GM23338 (cell line): Measurements from ENCODE around the gene RAI14.

Experiments used
- CREB1 ChIP-seq: fragments of 250-450 bp; sonication (Bioruptor Pico); IDR thresholded peaks from 2 replicates; pipeline ENCODE4 v1.5.0; 2020; ENCODE audit warnings: low read depth, mild to moderate bottlenecking, moderate library complexity
- EZH2 ChIP-seq: fragments of 200-600 bp; sonication (generic); IDR thresholded peaks from one replicate; pipeline ENCODE4 v1.8.0; 2017; ENCODE audit warnings: antibody characterized with exemption, mild to moderate bottlenecking, low read depth; ENCODE audit not compliant: unreplicated experiment
- EZH2phosphoT487 ChIP-seq: fragments of 200-600 bp; sonication (generic); IDR thresholded peaks from one replicate; pipeline ENCODE4 v1.8.1; 2018; ENCODE audit warnings: antibody characterized with exemption; ENCODE audit not compliant: unreplicated experiment
- POLR2AphosphoS5 ChIP-seq: IDR thresholded peaks from 2 replicates; pipeline ENCODE4 v1.6.1; 2016; ENCODE audit warnings: antibody characterized with exemption, low read depth
- ZNF114 ChIP-seq: fragments of 250-450 bp; sonication (Bioruptor Pico); IDR thresholded peaks from 2 replicates; pipeline ENCODE4 v1.5.0; 2020; ENCODE audit warnings: mild to moderate bottlenecking, moderate library complexity
- TF ChIP-seq, protein P1 (sequence below), 2 experiments: fragments of 200-600 bp in 1 of 2; sonication (generic) in 1 of 2; conservative IDR thresholded peaks; 2 replicates each; pipeline versions ENCODE4 v1.5.1 to v1.6.1; 2016 to 2017; ENCODE audit warnings: antibody characterized with exemption in 2 of 2, low read depth in 2 of 2, mild to moderate bottlenecking in 2 of 2, moderate library complexity in 1 of 2
- TF ChIP-seq, protein P2 (sequence below): IDR thresholded peaks from one replicate; pipeline ENCODE4 v1.6.1; 2018; ENCODE audit warnings: antibody characterized with exemption; ENCODE audit not compliant: unreplicated experiment
- TF ChIP-seq, protein P3 (sequence below): IDR thresholded peaks from 2 replicates; pipeline ENCODE4 v1.6.1; 2016; ENCODE audit warnings: antibody characterized with exemption

DNA sequence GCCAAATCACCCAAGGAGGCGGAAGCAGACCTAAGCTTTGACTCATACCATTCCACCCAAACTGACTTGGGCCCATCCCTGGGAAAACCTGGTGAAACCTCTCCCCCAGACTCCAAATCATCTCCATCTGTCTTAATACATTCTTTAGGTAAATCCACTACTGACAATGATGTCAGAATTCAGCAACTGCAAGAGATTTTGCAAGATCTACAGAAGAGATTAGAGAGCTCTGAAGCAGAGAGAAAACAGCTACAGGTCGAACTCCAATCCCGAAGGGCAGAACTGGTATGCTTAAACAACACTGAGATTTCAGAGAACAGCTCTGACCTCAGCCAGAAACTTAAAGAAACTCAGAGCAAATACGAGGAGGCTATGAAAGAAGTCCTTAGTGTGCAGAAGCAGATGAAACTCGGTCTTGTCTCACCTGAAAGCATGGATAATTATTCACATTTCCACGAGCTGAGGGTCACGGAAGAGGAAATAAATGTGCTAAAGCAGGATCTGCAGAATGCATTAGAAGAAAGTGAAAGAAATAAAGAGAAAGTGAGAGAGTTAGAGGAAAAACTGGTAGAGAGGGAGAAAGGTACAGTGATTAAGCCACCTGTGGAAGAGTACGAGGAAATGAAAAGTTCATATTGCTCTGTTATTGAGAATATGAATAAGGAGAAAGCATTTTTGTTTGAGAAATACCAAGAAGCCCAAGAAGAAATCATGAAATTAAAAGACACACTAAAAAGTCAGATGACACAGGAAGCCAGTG is 167.0 kb downstream of the RAI14 start:
- TF ChIP-seq, protein P1, sequence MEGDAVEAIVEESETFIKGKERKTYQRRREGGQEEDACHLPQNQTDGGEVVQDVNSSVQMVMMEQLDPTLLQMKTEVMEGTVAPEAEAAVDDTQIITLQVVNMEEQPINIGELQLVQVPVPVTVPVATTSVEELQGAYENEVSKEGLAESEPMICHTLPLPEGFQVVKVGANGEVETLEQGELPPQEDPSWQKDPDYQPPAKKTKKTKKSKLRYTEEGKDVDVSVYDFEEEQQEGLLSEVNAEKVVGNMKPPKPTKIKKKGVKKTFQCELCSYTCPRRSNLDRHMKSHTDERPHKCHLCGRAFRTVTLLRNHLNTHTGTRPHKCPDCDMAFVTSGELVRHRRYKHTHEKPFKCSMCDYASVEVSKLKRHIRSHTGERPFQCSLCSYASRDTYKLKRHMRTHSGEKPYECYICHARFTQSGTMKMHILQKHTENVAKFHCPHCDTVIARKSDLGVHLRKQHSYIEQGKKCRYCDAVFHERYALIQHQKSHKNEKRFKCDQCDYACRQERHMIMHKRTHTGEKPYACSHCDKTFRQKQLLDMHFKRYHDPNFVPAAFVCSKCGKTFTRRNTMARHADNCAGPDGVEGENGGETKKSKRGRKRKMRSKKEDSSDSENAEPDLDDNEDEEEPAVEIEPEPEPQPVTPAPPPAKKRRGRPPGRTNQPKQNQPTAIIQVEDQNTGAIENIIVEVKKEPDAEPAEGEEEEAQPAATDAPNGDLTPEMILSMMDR (conservative IDR thresholded peaks at IDR 0.05; ENCODE audit: low read depth in 2 of 2): no peak
- TF ChIP-seq EZH2 (no peak), EZH2phosphoT487 (no peak), POLR2AphosphoS5 (no peak), ZNF114 (CRISPR knock-in tag) (no peak), CREB1 (CRISPR knock-in tag) (no peak)
- TF ChIP-seq, protein P2, sequence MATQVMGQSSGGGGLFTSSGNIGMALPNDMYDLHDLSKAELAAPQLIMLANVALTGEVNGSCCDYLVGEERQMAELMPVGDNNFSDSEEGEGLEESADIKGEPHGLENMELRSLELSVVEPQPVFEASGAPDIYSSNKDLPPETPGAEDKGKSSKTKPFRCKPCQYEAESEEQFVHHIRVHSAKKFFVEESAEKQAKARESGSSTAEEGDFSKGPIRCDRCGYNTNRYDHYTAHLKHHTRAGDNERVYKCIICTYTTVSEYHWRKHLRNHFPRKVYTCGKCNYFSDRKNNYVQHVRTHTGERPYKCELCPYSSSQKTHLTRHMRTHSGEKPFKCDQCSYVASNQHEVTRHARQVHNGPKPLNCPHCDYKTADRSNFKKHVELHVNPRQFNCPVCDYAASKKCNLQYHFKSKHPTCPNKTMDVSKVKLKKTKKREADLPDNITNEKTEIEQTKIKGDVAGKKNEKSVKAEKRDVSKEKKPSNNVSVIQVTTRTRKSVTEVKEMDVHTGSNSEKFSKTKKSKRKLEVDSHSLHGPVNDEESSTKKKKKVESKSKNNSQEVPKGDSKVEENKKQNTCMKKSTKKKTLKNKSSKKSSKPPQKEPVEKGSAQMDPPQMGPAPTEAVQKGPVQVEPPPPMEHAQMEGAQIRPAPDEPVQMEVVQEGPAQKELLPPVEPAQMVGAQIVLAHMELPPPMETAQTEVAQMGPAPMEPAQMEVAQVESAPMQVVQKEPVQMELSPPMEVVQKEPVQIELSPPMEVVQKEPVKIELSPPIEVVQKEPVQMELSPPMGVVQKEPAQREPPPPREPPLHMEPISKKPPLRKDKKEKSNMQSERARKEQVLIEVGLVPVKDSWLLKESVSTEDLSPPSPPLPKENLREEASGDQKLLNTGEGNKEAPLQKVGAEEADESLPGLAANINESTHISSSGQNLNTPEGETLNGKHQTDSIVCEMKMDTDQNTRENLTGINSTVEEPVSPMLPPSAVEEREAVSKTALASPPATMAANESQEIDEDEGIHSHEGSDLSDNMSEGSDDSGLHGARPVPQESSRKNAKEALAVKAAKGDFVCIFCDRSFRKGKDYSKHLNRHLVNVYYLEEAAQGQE: no peak
- TF ChIP-seq, protein P3, sequence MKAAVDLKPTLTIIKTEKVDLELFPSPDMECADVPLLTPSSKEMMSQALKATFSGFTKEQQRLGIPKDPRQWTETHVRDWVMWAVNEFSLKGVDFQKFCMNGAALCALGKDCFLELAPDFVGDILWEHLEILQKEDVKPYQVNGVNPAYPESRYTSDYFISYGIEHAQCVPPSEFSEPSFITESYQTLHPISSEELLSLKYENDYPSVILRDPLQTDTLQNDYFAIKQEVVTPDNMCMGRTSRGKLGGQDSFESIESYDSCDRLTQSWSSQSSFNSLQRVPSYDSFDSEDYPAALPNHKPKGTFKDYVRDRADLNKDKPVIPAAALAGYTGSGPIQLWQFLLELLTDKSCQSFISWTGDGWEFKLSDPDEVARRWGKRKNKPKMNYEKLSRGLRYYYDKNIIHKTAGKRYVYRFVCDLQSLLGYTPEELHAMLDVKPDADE: no peak
